ENCODE data around the gene GTF3C4.

Gene GTF3C4, protein sequence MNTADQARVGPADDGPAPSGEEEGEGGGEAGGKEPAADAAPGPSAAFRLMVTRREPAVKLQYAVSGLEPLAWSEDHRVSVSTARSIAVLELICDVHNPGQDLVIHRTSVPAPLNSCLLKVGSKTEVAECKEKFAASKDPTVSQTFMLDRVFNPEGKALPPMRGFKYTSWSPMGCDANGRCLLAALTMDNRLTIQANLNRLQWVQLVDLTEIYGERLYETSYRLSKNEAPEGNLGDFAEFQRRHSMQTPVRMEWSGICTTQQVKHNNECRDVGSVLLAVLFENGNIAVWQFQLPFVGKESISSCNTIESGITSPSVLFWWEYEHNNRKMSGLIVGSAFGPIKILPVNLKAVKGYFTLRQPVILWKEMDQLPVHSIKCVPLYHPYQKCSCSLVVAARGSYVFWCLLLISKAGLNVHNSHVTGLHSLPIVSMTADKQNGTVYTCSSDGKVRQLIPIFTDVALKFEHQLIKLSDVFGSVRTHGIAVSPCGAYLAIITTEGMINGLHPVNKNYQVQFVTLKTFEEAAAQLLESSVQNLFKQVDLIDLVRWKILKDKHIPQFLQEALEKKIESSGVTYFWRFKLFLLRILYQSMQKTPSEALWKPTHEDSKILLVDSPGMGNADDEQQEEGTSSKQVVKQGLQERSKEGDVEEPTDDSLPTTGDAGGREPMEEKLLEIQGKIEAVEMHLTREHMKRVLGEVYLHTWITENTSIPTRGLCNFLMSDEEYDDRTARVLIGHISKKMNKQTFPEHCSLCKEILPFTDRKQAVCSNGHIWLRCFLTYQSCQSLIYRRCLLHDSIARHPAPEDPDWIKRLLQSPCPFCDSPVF

DNA sequence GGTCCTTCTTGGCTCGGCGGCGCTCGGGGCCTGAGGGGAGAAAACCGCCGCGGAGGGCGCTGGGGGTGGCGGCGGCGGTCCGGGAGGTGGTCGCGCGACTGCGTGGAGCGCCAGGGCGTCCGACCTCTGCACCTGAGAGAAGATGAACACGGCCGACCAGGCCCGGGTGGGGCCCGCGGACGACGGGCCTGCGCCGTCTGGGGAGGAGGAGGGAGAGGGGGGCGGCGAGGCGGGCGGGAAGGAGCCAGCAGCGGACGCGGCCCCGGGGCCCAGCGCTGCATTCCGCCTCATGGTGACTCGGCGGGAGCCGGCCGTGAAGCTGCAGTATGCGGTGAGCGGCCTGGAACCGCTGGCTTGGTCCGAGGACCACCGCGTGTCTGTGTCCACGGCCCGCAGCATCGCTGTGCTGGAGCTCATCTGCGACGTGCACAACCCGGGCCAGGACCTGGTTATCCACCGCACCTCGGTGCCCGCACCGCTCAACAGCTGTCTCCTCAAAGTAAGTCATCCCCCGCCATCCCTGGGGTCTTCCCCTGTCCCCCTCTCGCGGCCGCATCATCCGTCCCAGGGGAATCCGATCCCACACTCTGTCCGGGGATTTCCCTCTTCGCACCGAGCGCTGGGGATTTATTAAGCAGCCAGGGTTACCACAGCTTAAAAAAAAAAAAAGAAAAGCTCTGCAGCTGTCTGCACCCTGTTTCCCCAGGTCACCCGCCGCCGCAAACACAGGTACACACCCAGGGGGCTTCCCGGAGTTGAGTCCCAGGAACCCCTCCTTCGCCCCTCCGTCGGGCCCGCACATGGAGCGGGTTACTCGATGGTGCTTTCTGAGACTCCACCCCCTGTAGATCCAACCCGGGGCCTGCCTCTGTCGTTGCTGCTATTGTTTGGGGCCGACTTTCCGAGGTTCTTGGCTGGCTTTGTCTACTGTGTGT is at the start of gene GTF3C4:
Gene GTF3C4, plus strand, starts transcription at position 8 of the 935 bp plus-strand sequence. Its CDS starts 135 bp downstream, at position 143.
- peak; percentile 47 for DNase-seq (ENCODE audit: low spot score)

DNA sequence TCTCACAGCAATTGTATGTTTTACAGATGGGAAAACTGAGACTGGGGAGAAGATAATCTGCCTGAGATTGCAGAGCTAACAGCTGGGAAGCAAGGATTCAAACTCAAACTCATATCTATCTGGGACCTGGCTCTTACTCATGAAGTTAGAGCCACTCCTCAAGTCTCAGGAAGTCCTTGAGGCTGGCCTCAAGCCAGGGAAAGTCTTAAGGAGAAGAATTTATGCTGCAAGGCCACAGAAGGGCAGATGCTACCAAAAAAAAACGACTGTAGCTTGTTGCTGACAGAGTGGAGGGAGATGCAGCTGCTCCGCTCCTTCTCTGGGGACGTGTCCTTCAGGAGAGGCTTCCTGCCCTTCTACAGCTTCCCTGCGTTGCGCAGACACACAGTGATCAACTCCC is 48.1 kb upstream of the GTF3C4 start:
- no peak for DNase-seq (ENCODE audit: low spot score)

DNA sequence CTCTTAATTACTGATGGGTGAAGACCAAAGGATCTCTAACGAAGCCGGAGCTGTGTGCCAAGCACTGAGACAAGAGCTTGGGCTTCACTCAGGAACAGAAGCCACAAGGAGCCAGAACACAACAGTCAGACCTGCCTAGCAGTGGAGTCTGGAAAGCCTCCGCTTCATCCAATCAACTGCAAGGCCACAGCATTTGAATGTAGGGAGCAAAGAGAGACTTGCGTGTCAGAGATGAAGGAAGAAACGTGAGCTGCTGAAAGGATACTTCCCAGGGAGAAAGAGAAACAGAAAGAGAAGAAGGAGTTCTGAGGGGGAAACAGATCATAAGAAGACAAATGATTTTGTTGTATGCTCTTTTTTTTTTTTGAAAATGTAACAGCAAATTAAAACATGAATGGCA is 44.0 kb upstream of the GTF3C4 start:
- no peak for DNase-seq (ENCODE audit: low spot score)

DNA sequence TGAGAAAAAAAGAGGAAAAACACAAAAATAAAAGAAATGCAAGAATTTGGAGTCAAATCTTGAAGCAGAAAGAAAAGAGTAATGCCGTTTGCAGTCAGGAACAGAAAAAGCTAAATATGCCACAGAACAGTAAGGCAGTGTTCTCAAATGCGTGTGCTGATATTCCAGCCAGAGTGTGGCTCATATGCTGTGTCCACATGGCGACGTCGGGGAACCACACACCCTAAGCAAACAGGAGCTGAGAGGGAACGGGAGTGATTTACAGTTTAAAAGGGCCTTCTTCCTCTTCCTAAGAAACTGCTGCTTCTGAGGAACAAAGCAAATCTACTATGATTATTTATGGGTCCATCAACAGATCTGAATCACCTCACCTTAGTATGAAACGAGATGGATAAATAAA is 43.2 kb upstream of the GTF3C4 start:
- no peak for DNase-seq (ENCODE audit: low spot score)

DNA sequence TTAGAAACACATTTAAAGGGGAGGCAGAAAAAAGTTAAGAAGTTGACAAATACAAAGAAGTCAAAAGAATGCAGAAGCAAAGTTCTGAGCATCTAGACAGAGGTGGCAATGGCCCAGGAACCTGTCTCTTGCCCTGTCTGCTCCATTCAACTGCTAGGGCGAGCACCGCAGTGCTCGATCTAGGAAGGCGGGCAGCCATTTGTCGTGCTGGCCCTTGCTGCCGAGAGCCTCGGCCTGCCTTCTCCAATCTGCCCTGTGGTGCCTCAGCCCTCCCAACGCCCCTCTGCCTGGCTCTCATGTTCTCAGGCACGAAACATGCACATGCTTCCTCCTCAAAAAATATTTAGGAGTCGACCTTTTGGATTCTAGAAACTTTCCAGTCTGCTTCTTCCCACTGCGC is 42.7 kb upstream of the GTF3C4 start:
- no peak for DNase-seq (ENCODE audit: low spot score)

DNA sequence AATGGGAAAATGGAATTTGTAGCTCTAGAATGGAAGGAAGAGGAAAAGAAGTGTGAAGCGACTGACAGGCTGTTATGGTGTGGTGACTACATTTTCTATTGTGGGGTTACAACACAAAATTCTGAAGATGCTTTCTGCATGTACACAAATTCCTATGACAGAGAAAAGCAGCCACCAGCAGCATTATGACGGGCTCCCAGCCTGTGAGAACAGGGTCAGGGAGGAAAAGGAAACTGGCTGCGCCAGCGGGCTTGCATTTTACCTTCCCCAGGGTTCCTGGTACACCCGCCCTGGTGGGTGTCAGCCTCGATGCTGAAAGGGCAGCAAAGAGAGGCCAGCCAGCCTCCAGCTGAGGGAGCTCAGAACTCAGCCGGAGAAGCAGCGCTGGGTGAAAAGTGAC is 41.5 kb upstream of the GTF3C4 start:
- DNase-seq (ENCODE audit: low spot score): no peak

DNA sequence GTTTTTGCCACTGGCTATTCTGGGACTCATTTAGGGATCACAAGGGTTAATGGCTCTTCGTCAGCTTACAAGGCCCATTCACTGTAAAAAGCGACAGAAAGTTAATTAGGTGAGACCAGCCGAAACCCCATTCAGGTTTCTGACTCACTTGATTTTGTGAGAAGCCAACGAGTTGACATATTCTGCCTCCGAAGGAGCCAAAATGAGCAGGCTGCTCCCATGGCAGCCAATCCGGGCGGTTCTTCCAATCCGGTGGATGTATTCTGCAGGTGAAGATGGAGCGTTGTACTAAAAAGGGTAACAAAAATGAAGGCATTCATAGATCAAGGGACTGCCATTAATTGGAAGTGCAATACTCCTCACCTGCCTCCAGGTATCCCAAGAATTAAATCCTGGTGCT is 40.1 kb upstream of the GTF3C4 start:
- DNase-seq (ENCODE audit: low spot score): no peak

DNA sequence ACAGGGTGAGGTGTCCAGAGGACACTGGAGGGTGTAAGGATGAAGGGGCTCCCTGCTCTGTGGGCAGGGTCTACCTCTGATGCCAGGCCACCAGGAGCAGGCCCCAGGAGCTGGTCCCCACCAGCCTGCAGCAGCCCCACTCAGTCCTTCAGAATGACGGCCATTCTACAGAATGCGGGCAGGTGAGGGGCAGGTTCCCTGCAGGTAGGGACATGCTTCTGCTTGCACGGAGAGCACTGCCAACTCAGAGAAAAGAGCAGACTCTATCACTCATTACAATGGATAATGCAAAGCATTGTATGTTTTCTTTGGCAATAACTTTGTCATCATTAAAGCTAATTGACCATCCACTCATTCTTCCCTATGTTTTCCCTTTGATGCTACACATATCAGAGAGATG is 39.5 kb upstream of the GTF3C4 start:
- DNase-seq (ENCODE audit: low spot score): no peak

DNA sequence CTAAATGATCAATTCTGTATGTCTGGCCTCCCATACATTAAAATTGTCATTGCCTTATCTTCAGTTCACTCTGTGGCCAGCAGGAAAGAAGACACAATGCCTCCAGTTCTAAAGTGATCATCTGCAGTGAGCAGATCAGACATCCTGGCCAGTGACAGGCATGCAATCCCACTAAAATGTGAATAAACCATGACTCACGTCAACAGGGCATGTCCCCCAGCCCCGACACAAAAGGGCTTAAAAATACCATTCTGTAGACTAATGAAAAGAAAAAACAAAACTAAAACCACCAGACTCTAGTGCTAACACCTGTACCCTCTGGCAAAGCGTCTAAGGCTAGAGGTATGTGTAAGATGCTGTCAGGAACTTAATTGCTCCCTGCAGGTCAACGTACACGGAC is 39.0 kb upstream of the GTF3C4 start:
- DNase-seq (ENCODE audit: low spot score): no peak

DNA sequence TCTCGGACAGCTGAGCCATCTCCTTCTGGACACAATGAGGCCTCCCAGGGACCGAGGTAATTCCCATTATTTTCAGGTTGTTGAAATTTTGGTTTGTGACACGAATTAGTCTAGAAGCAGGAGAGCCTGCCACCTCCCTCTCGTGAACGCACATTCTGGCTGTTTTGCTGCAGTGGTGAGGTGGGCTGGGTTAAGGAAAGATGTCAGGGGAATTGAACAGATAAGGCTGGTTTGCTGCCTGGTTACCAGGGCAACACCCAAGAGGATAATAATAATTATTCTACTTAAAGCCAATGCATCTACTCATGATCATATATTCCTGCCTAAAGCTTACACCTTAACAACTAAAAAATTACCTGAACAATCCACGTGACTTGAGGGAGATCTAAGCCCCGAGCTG is 38.6 kb upstream of the GTF3C4 start:
- no peak for DNase-seq (ENCODE audit: low spot score)

DNA sequence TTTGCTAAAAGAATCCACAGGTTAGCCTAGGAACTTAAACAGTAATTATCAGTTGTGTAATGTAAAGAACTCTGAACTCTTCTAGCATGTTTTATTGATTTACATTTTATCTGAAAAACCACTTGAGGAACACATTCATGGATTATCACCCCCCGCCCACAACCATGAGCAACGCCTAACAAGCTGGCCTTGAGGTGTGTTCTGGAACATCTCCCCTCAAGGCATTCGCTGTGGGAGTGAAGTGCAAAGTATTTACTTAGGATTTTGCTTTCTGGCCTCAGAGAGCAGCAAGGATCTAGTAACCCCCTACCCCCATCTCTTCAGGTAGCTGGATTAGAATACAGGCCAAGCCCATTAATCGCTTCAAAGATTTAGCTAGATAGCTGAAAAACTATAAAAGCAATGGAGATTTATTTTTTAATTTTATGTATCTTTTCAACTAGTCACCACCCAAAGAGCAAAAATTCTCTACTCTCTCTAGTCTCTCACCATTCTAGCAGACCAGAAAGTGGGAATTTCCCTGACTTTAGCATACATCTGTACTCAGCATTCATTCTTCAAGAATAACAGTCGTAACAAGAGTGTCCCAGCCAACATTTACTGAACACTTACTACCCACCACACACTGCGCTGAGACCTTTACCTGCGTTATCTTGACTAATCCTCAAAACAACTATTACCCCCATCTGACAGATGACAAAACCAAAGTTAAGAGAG is 37.7 kb upstream of the GTF3C4 start:
- no peak for DNase-seq (ENCODE audit: low spot score)

DNA sequence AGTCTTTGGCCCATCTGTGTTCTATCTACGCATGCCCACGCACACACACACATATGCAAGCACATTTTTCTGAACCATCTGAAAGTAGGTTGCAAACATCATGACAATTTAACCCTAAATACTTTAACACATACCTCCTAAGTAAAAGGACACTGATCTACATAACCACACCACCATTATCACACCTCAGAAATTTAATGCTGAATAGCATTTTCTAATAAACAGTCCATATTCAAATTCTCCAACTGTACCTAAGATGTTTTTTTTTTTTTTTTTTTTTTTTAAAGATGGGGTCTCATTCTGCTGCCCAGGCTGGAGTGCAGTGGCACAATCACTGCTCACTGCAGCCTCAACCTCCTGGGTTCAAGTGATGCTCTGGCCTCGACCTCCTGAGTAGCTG is 35.9 kb upstream of the GTF3C4 start:
- no peak for DNase-seq (ENCODE audit: low spot score)

DNA sequence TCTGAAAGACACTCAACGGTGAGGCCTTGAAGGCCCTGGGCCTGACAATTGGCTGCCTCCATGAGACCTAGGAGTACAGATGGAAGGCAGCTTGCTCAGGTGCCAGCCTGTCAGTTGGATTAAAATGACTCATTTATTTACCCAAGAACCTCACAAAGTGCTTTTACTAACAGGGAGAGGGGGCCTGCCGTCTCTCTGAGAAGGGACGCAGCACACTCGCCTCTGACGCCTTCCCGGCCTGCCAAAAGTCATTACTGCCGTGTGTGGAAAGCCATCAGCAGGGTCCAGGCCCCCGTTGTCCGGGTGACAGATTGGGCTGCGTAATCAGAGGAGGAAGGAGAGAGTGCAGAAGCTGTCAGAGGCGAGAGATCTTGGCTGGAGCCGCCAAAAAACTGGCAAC is 32.9 kb upstream of the GTF3C4 start:
- DNase-seq (ENCODE audit: low spot score): no peak

DNA sequence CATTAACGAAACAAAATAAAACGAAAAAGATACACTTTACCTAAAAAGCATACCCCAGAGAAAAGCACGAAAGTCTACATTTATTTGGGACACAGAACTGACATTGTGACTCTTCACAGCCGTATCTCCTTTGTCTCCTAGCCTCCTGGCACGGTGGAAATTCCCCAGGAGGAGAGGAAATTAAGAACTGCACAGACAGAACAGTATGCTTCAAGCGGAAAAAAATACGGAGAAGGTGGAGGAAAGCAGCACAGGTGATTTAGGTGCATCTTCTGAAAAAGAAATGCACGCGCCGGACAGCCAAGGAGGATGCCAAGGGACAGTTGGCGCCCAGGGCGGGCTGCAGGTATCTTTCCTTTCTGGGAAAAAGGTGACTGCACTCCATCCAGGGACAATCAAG is 32.5 kb upstream of the GTF3C4 start:
- no peak for DNase-seq (ENCODE audit: low spot score)

DNA sequence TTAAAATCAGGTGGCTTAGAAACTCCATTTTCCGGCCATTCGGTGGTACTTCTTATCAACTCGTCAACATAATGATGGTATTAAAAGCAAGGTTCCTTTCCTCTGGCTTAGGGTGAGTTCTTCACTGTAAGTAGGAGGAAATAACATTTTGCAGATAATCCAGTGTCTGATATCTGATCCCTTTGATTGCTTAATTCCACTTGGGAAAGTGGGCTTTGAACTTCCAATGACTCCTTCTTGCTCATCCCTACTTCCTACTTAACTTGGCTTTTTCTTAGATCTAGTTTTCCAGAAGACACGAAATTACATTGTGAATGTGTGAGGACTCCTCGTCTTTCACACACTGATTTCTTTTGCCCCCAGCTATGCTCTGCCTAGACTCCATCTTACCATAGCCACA is 32.0 kb upstream of the GTF3C4 start:
- no peak for DNase-seq (ENCODE audit: low spot score)

DNA sequence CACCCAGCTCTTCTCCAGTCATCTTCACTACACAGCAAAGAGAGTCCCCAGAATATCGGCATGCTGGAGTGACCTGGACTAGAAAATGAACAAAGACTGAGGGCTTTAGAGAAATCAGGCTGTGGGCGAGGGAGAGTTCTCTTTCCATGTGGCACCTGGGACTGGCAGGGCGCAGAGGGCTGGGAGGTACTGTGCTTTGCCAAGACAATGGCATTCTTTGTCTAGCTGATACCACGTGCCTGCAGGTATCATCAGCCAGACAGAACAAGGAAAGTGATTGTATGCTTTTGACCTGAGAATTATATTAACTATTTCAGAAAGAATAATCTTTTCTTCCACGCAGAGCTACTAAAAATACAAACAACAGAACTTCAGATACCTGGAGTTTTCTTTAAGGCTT is 30.9 kb upstream of the GTF3C4 start:
- no peak for DNase-seq (ENCODE audit: low spot score)

DNA sequence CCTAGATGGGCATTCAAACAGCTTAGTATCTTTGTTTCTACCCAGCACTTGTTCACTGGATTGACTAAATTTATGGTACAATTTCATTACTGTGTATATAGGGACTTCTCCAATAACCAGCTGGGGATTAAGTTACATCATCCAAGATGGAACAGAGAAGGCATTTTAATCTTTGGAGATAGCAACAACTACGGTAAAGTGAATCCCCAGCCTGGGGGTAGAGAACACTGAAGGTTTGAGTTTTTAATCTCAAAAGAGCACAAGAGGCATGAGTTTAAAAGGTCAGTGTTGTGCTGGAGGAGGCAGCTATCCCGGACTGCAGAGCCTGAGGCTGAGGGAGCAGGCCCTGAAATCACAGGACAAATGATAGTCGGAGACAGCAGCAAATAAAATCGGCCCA is 29.0 kb upstream of the GTF3C4 start:
- no peak for DNase-seq (ENCODE audit: low spot score)

DNA sequence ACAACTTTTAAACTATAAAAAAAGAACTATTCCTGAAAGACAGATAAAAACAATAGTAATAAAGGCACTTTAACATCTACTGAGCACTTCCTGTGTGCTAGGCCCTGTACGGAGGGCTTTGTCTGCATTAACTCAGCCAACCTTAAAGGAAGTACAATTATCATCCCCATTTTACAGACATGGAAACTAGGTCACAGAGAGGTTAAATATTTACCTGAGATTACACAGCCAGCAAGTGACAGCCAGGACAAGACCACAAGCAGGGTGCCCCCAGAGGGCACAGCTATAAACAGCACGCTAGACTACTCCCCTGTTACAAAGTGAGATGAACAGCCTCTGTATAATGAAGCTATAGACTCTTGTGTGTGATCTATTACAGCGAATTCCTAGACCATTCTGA is 26.0 kb upstream of the GTF3C4 start:
- DNase-seq (ENCODE audit: low spot score): no peak

DNA sequence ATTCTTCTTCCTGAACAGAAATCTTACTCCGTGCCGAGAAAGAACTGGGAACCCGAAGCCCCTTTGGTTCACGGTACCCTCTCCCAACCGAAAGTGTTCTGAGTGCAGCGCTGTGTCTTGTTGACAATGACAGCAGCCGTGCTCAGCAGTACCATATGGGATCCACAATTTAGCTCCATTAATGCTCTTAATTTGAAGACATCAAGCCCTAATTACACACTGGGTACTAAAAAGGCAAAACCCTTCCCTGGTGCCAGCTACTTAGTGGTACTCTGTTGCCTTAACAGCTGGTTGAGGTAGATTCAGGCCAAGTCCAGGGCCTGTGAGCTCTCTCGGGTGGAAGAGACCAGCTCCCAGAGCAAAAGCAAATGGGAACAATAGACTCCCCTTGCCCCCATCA is 25.0 kb upstream of the GTF3C4 start:
- DNase-seq (ENCODE audit: low spot score): no peak

DNA sequence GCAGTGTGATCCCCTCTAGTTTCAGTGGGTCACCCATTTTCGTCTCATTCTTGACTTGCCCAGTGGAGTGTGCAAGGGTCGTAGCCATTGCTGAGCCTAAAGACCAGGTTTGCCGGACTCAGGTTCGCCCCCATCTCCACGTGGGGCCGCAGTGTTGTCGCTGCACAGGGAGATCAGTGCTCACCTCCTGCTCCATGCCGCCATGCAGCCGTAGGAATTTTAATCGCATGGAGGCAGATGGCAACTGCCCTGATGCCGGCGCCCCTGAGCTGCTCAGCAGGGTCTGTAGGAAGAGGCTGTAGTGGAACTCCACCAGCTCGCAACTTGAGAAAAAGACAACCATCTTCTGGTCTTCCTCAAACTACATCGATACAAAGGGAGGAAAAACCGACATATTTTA is 24.6 kb upstream of the GTF3C4 start:
- no peak for DNase-seq (ENCODE audit: low spot score)

DNA sequence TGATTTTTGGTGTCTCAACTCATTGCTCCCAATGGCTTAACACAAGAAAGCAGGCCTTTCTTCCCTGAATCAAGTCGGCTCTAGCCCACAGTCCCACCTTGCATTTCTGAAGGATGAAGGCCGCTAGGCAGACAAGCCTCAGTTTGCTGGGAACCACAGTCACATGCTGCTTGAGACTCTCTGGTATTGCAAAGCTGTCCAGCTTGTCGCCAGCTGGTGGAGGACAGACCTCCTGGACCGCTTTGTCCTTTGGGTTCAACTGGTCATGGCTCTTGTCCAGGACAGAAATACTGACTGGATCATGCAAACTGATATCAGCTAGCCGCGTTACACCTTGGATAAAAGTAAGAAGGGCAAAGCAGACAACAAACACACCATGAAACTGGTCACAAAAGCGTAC is 23.5 kb upstream of the GTF3C4 start:
- no peak for DNase-seq (ENCODE audit: low spot score)

DNA sequence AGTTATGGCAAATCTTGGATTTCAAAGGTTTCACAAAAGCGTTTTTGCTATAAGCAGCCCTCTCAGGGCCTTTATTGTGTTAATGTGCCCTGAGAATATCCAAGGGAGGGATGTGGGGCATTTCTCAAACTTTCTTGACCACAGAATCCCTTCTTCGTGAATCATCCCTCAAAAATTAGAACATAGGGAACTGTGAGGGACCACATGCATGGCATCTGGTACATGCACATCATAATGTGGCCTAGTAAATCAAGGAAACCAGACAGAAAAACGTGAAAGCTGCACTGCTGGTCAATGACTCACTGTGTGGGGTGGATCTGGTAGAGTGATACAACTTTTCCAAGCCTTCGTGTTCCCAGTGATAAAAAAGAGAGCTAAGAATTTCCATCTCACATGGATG is 22.9 kb upstream of the GTF3C4 start:
- DNase-seq (ENCODE audit: low spot score): no peak

Data from CD4-positive, alpha-beta T cell treated with Interleukin-6 at 100 ng/mL for 8 hours (primary cell).